GM12872 (cell line): Measurements from ENCODE around the gene SPATA7.

Experiments used
- CTCF ChIP-seq: IDR thresholded peaks from 3 replicates; pipeline ENCODE4 v1.5.1; 2011; ENCODE audit warnings: low read depth, mild to moderate bottlenecking, low read length, moderate library complexity; ENCODE audit not compliant: insufficient read depth

SPATA7 gene

GRCh38 chr14:88380405-88380804 is 5.1 kb upstream of the SPATA7 start:
- TF ChIP-seq CTCF: no peak

- no peak for TF ChIP-seq CTCF
Measured at GRCh38 chr14:88384718-88385117, 739 bp upstream of the SPATA7 start.

GRCh38 chr14:88386256-88386794 is 868 bp downstream of the SPATA7 start:
- no peak for TF ChIP-seq CTCF

- no peak for TF ChIP-seq CTCF
Measured at GRCh38 chr14:88388741-88389282, 3.4 kb downstream of the SPATA7 start.

- no peak for TF ChIP-seq CTCF
Measured at GRCh38 chr14:88392609-88393008, 7.2 kb downstream of the SPATA7 start.

- TF ChIP-seq CTCF: no peak
Measured at GRCh38 chr14:88411039-88411438, 25.6 kb downstream of the SPATA7 start.

- no peak for TF ChIP-seq CTCF
Measured at GRCh38 chr14:88417594-88417993, 32.1 kb downstream of the SPATA7 start.
